CD14-positive monocyte (primary cell): ENCODE results near the gene KAT6B. TPM values are rescaled to one million over a fixed set of nuclear protein-coding genes. Genes with fewer than 3 reads are reported as not detected.

Experiments
- DNase-seq, 3 donors: peaks; one replicate each; pipeline ENCODE4 v3.0.0-alpha.2; 2011 to 2022
- H2AFZ ChIP-seq: 2 replicates; pipeline ENCODE4 v1.6.0; 2012; ENCODE audit warnings: mild to moderate bottlenecking, low read depth, low read length, inconsistent platforms; ENCODE audit not compliant: insufficient read depth, poor library complexity, severe bottlenecking
- H3K27ac ChIP-seq, 2 donors: 1 replicate in 1 of 2; 2 replicates in 1 of 2; pipeline ENCODE4 v1.5.1; 2012 to 2013; ENCODE audit warnings: low read length in 2 of 2, control low read depth in 1 of 2, inconsistent platforms in 1 of 2, low read depth in 1 of 2, mild to moderate bottlenecking in 1 of 2
- H3K27me3 ChIP-seq, 2 donors: one replicate each; pipeline versions ENCODE4 v1.6.0 to v1.6.1; 2011 to 2013; ENCODE audit warnings: low read length in 2 of 2; ENCODE audit not compliant: control insufficient read depth in 2 of 2, insufficient read depth in 2 of 2
- H3K36me3 ChIP-seq, 2 donors: replicated peaks in 1 of 2; 1 replicate in 1 of 2; 2 replicates in 1 of 2; pipeline versions ENCODE4 v1.5.1 to v1.6.1; 2012 to 2013; ENCODE audit warnings: low read length in 2 of 2, control low read depth in 1 of 2, inconsistent platforms in 1 of 2, mild to moderate bottlenecking in 1 of 2; ENCODE audit not compliant: insufficient read depth in 2 of 2, control insufficient read depth in 1 of 2
- H3K4me1 ChIP-seq, 2 donors: 1 replicate in 1 of 2; 2 replicates in 1 of 2; pipeline versions ENCODE4 v1.5.1 to v1.6.1; 2012 to 2013; ENCODE audit warnings: low read length in 2 of 2, control low read depth in 1 of 2, inconsistent platforms in 1 of 2, mild to moderate bottlenecking in 1 of 2, moderate library complexity in 1 of 2; ENCODE audit not compliant: insufficient read depth in 2 of 2, control insufficient read depth in 1 of 2
- H3K4me2 ChIP-seq: replicated peaks from 2 replicates; pipeline ENCODE3; 2012; ENCODE audit warnings: low read length, moderate library complexity, mild to moderate bottlenecking; ENCODE audit not compliant: poor library complexity, severe bottlenecking; ENCODE audit errors: extremely low read depth
- H3K4me3 ChIP-seq, 3 experiments: fragments of 200-600 bp in 1 of 3; sonication (generic) in 1 of 3; replicated peaks in 1 of 3; 1 replicate in 2 of 3; 2 replicates in 1 of 3; pipeline ENCODE4 v1.5.1; 2011 to 2013; ENCODE audit warnings: low read length in 3 of 3, mild to moderate bottlenecking in 3 of 3, control low read depth in 2 of 3, low read depth in 2 of 3, inconsistent platforms in 1 of 3, moderate library complexity in 1 of 3
- H3K79me2 ChIP-seq: 2 replicates; pipeline ENCODE4 v1.6.0; 2012; ENCODE audit warnings: mild to moderate bottlenecking, control low read depth, inconsistent platforms, low read length, moderate library complexity; ENCODE audit not compliant: insufficient read depth
- H3K9ac ChIP-seq: 2 replicates; pipeline ENCODE4 v1.6.0; 2017; ENCODE audit warnings: low read length, mild to moderate bottlenecking; ENCODE audit not compliant: insufficient read depth, poor library complexity, severe bottlenecking
- H3K9me3 ChIP-seq, 2 donors: replicated peaks in 1 of 2; 1 replicate in 1 of 2; 2 replicates in 1 of 2; pipeline versions ENCODE4 v1.5.1 to v1.6.1; 2012 to 2013; ENCODE audit warnings: low read length in 2 of 2, control low read depth in 1 of 2; ENCODE audit not compliant: control insufficient read depth in 1 of 2, insufficient read depth in 1 of 2
- H4K20me1 ChIP-seq: 2 replicates; pipeline ENCODE4 v1.6.0; 2012; ENCODE audit warnings: mild to moderate bottlenecking, low read length, control low read depth, moderate library complexity; ENCODE audit not compliant: insufficient read depth
- H3K27ac Mint-ChIP-seq, 7 donors: one replicate each; pipeline ENCODE4 v1.8.0; 2020; ENCODE audit warnings: mild to moderate bottlenecking in 7 of 7, mixed read lengths in 7 of 7, moderate library complexity in 6 of 7, inconsistent platforms in 2 of 7
- H3K27me3 Mint-ChIP-seq, 3 donors: one replicate each; pipeline ENCODE4 v1.8.0; 2021 to 2022; ENCODE audit warnings: low read depth in 3 of 3, mild to moderate bottlenecking in 3 of 3, mixed read lengths in 3 of 3, moderate library complexity in 3 of 3, inconsistent platforms in 1 of 3
- H3K36me3 Mint-ChIP-seq, 2 donors: one replicate each; pipeline ENCODE4 v1.8.0; 2020; ENCODE audit warnings: mixed read lengths in 2 of 2, inconsistent platforms in 1 of 2, mild to moderate bottlenecking in 1 of 2
- H3K4me1 Mint-ChIP-seq: one replicate; pipeline ENCODE4 v1.8.0; 2020; ENCODE audit warnings: mild to moderate bottlenecking, mixed read lengths
- H3K4me3 Mint-ChIP-seq, 2 donors: one replicate each; pipeline ENCODE4 v1.8.0; 2020; ENCODE audit warnings: mild to moderate bottlenecking in 2 of 2, mixed read lengths in 2 of 2, moderate library complexity in 1 of 2
- H3K9me3 Mint-ChIP-seq, 7 donors: one replicate each; pipeline ENCODE4 v1.8.0; 2020 to 2022; ENCODE audit warnings: mixed read lengths in 7 of 7, mild to moderate bottlenecking in 6 of 7, moderate library complexity in 6 of 7, inconsistent platforms in 2 of 7
- CTCF ChIP-seq: fragments of 200-600 bp; IDR thresholded peaks from one replicate; pipeline ENCODE4 v1.8.0; 2022; ENCODE audit warnings: antibody characterized with exemption, mild to moderate bottlenecking
- WGBS: methylation state at CpG from one replicate; pipeline ENCODE4 v1.1.5; 2013; ENCODE audit warnings: missing lambda C conversion rate; ENCODE audit not compliant: insufficient coverage; 5-methylcytosine and 5-hydroxymethylcytosine counted together
- intact Hi-C, 2 donors: fragments of 100-400 bp; cut with micrococcal nuclease; formaldehyde crosslinking; loops; one replicate each; pipeline versions ENCODE4 v1.15.0 to v1.15.1; 2023
- polyA plus RNA-seq, 3 donors: library from polyadenylated mRNA; depleted of rRNA in 1 of 3; unstranded in 2 of 3; stranded (reverse) in 1 of 3; fragments of 300-500 nt in 2 of 3; fragments of >200 nt in 1 of 3; fragmentation: Illumina TruSeq in 2 of 3; gene quantifications; 1 replicate in 2 of 3; 2 replicates in 1 of 3; pipeline ENCODE4 v1.2.3, GENCODE V29; 2012 to 2021

The KAT6B gene
- polyA plus RNA-seq, 3 donors = 3.3 to 6.4 (median 6.2) TPM

DNA sequence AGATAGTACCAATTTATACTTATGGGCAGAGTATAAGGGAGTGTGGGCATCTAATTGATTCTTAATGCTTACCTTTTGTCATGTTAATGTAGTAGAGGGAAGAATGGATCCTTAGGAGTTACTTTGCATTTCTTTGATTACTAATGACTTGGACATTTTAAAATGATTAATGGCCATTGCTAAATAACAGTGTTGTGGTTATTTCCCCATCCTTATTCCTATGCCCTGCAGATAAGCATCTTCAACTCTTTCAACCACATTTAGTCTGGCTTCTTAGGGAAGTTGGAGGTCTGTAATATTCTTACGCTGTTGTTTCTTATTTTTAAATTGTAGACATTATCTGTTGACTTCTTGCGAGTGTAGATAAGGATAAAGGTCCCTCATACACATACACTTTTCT, 37.2 kb downstream of the KAT6B start:
- Histone ChIP-seq H3K4me1 (peaks cover 8 to 9% of the 10 kb centered on the region in 2 donors), H3K79me2 (peaks cover 33% of the 10 kb centered on the region), H3K4me2 (no peak overlapping the region), H4K20me1 (peaks cover 15% of the 10 kb centered on the region), H3K36me3 (no peaks in the 10 kb centered on the region), H3K4me3 (no peak overlapping the region), H3K27ac (no peak overlapping the region), H2AFZ (no peak overlapping the region), H3K9ac (no peak overlapping the region), H3K9me3 (no peaks in the 10 kb centered on the region), H3K27me3 (no peaks in the 10 kb centered on the region)
- H3K4me3 Mint-ChIP-seq = no peak overlapping the region
- WGBS = no CpG with 5 or more reads among the region's 2 CpGs
- no peaks in the 10 kb centered on the region for H3K36me3 Mint-ChIP-seq
- H3K27me3 Mint-ChIP-seq = no peaks in the 10 kb centered on the region
- DNase-seq = peak in 2 of 3 donors; percentile 44 to 46
- no peak for TF ChIP-seq CTCF
- no peaks in the 10 kb centered on the region for H3K9me3 Mint-ChIP-seq
- H3K4me1 Mint-ChIP-seq = peaks cover 16% of the 10 kb centered on the region
- intact Hi-C loops = no loop called here
- peak overlapping the region in 1 of 7 donors; percentile 30 for H3K27ac Mint-ChIP-seq

DNA sequence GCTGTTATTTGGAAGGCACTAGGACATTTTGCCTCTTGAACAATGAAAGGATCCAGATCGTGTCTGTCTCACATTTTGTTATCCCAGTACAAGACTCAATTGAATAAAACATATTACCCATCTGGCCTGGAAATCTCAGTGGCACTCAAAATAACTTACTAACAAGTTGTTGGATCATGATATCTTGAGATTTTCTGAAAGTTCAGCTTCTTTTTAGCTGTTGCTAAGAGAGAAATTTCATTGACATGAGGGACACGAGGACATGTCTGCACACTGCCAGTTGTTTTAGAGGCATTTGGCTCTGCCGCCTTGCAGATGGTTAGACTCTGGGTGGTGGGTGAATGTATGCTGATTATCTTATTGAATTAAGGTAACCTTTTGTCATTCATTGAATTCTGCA, 41.0 kb downstream of the KAT6B start:
- H3K4me1 Mint-ChIP-seq = peaks cover 16% of the 10 kb centered on the region
- H3K27me3 ChIP-seq = no peaks in the 10 kb centered on the region

More for the DNA sequence above, 41.0 kb downstream of the KAT6B start:
- peaks cover 5 to 9% of the 10 kb centered on the region in 2 donors for H3K4me1 ChIP-seq
- H3K79me2 ChIP-seq = peaks cover 47% of the 10 kb centered on the region
- DNase-seq = no peak
- Mint-ChIP-seq H3K36me3 (no peaks in the 10 kb centered on the region), H3K4me3 (no peak overlapping the region), H3K9me3 (no peaks in the 10 kb centered on the region), H3K27me3 (no peaks in the 10 kb centered on the region), H3K27ac (peak overlapping the region in 1 of 7 donors; percentile 50)
- H2AFZ ChIP-seq = no peak overlapping the region
- no peaks in the 10 kb centered on the region for H3K36me3 ChIP-seq
- intact Hi-C loops = no loop called here
- no peak overlapping the region for H3K4me2 ChIP-seq
- H4K20me1 ChIP-seq = peaks cover 22% of the 10 kb centered on the region
- no peak overlapping the region for H3K4me3 ChIP-seq
- TF ChIP-seq CTCF = no peak
- no peak overlapping the region for H3K27ac ChIP-seq
- no peaks in the 10 kb centered on the region for H3K9me3 ChIP-seq
- no peak overlapping the region for H3K9ac ChIP-seq
- 100% methylated on average over 1 of the region's 3 CpGs for WGBS
